WTC11 (cell line): ENCODE measurements around the gene GABBR2.

Source experiments
- CBFB ChIP-seq: sonication (generic); formaldehyde crosslinking; IDR thresholded peaks from 2 replicates; pipeline ENCODE4 v1.8.1; 2022; ENCODE audit warnings: mild to moderate bottlenecking, low read depth, missing genetic modification reagents
- CDX4 ChIP-seq: fragments of 250-450 bp; sonication (Bioruptor Pico); IDR thresholded peaks from 2 replicates; pipeline ENCODE4 v1.9.0; 2021; ENCODE audit warnings: moderate library complexity, mild to moderate bottlenecking, inconsistent platforms, borderline replicate concordance
- CTCF ChIP-seq: fragments of 200-600 bp; IDR thresholded peaks from 2 replicates; pipeline ENCODE4 v1.8.0; 2022; ENCODE audit warnings: antibody characterized with exemption
- E2F1 ChIP-seq: sonication (generic); formaldehyde crosslinking; IDR thresholded peaks from 2 replicates; pipeline ENCODE4 v1.8.0; 2022; ENCODE audit warnings: mild to moderate bottlenecking, missing genetic modification reagents
- ESRRA ChIP-seq: sonication (generic); formaldehyde crosslinking; IDR thresholded peaks from 2 replicates; pipeline ENCODE4 v1.8.1; 2022; ENCODE audit warnings: mild to moderate bottlenecking, missing genetic modification reagents, borderline replicate concordance
- JUN ChIP-seq: sonication (generic); formaldehyde crosslinking; IDR thresholded peaks from 2 replicates; pipeline ENCODE4 v1.8.0; 2023; ENCODE audit warnings: mild to moderate bottlenecking, missing genetic modification reagents
- MLX ChIP-seq: sonication (generic); formaldehyde crosslinking; IDR thresholded peaks from 2 replicates; pipeline ENCODE4 v1.8.1; 2023; ENCODE audit warnings: mild to moderate bottlenecking, missing genetic modification reagents, moderate library complexity
- MXD4 ChIP-seq: fragments of 250-450 bp; sonication (Bioruptor Pico); IDR thresholded peaks from 2 replicates; pipeline ENCODE4 v1.8.0; 2021; ENCODE audit warnings: mild to moderate bottlenecking, moderate library complexity, borderline replicate concordance
- NFE2L1 ChIP-seq: sonication (generic); formaldehyde crosslinking; IDR thresholded peaks from 2 replicates; pipeline ENCODE4 v1.8.1; 2023; ENCODE audit warnings: missing genetic modification reagents
- TCF7 ChIP-seq: sonication (generic); formaldehyde crosslinking; IDR thresholded peaks from 2 replicates; pipeline ENCODE4 v1.8.0; 2022; ENCODE audit warnings: mild to moderate bottlenecking, low read depth, missing genetic modification reagents, moderate library complexity
- TEAD4 ChIP-seq: sonication (generic); formaldehyde crosslinking; IDR thresholded peaks from 2 replicates; pipeline ENCODE4 v1.8.0; 2022; ENCODE audit warnings: mild to moderate bottlenecking, missing genetic modification reagents
- ZNF396 ChIP-seq: fragments of 250-450 bp; sonication (Bioruptor Pico); IDR thresholded peaks from 2 replicates; pipeline ENCODE4 v1.8.0; 2021; ENCODE audit warnings: mild to moderate bottlenecking, moderate library complexity, borderline replicate concordance
- ZNF512 ChIP-seq: sonication (generic); formaldehyde crosslinking; IDR thresholded peaks from 2 replicates; pipeline ENCODE4 v1.8.1; 2022; ENCODE audit warnings: missing genetic modification reagents, borderline replicate concordance
- TF ChIP-seq, protein P1 (sequence below): sonication (generic); formaldehyde crosslinking; IDR thresholded peaks from 2 replicates; pipeline ENCODE4 v1.8.1; 2023; ENCODE audit warnings: mild to moderate bottlenecking, missing genetic modification reagents, borderline replicate concordance

- TF ChIP-seq ZNF396 (CRISPR knock-in tag) (no peak), CBFB (no peak), MXD4 (no peak), NFE2L1 (no peak), TEAD4 (CRISPR knock-in tag) (no peak), CTCF (no peak), MLX (no peak), ZNF512 (CRISPR knock-in tag) (no peak), CDX4 (CRISPR knock-in tag) (no peak), ESRRA (CRISPR knock-in tag) (no peak), JUN (no peak), E2F1 (CRISPR knock-in tag) (no peak), TCF7 (CRISPR knock-in tag) (no peak)
- TF ChIP-seq, protein P1, sequence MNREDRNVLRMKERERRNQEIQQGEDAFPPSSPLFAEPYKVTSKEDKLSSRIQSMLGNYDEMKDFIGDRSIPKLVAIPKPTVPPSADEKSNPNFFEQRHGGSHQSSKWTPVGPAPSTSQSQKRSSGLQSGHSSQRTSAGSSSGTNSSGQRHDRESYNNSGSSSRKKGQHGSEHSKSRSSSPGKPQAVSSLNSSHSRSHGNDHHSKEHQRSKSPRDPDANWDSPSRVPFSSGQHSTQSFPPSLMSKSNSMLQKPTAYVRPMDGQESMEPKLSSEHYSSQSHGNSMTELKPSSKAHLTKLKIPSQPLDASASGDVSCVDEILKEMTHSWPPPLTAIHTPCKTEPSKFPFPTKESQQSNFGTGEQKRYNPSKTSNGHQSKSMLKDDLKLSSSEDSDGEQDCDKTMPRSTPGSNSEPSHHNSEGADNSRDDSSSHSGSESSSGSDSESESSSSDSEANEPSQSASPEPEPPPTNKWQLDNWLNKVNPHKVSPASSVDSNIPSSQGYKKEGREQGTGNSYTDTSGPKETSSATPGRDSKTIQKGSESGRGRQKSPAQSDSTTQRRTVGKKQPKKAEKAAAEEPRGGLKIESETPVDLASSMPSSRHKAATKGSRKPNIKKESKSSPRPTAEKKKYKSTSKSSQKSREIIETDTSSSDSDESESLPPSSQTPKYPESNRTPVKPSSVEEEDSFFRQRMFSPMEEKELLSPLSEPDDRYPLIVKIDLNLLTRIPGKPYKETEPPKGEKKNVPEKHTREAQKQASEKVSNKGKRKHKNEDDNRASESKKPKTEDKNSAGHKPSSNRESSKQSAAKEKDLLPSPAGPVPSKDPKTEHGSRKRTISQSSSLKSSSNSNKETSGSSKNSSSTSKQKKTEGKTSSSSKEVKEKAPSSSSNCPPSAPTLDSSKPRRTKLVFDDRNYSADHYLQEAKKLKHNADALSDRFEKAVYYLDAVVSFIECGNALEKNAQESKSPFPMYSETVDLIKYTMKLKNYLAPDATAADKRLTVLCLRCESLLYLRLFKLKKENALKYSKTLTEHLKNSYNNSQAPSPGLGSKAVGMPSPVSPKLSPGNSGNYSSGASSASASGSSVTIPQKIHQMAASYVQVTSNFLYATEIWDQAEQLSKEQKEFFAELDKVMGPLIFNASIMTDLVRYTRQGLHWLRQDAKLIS (CRISPR knock-in tag): no peak
Observed at GRCh38 chr9:98555651-98556465, 152.9 kb downstream of the GABBR2 start.
